Heart left ventricle (tissue), 16 donors: ENCODE results near the gene CDH3. TPM values are rescaled to one million over a fixed set of nuclear protein-coding genes. Genes with fewer than 3 reads are reported as not detected.

Source experiments
- ATAC-seq, 4 donors: fragments of 200-7000 bp; cut with Tn5 transposase; one replicate each; pipeline ENCODE4 v1.9.1; 2020 to 2022; ENCODE audit warnings: moderate library complexity in 4 of 4, mild to moderate bottlenecking in 3 of 4, moderate number of reproducible peaks in 1 of 4
- DNase-seq, 5 donors: peaks; one replicate each; pipeline ENCODE4 v3.0.0-alpha.2; 2020
- H3K27ac ChIP-seq, 12 donors: fragments of 200-600 bp; sonication (generic) in 4 of 12; one replicate each; pipeline versions ENCODE4 v1.5.0 to v1.8.0; 2016 to 2022; ENCODE audit warnings: mild to moderate bottlenecking in 2 of 12
- H3K27me3 ChIP-seq, 9 donors: fragments of 200-600 bp; sonication (generic) in 2 of 9; one replicate each; pipeline versions ENCODE4 v1.5.1 to v1.8.0; 2016 to 2022; ENCODE audit warnings: mild to moderate bottlenecking in 3 of 9
- H3K36me3 ChIP-seq, 9 donors: fragments of 200-600 bp; sonication (generic) in 2 of 9; one replicate each; pipeline versions ENCODE4 v1.5.0 to v1.8.0; 2018 to 2022; ENCODE audit warnings: mild to moderate bottlenecking in 2 of 9
- H3K4me1 ChIP-seq, 12 donors: fragments of 200-600 bp; sonication (generic) in 4 of 12; one replicate each; pipeline versions ENCODE4 v1.5.0 to v1.8.0; 2016 to 2022; ENCODE audit warnings: mild to moderate bottlenecking in 3 of 12
- H3K4me3 ChIP-seq, 12 donors: fragments of 200-600 bp; sonication (generic) in 4 of 12; one replicate each; pipeline versions ENCODE4 v1.5.0 to v1.8.0; 2017 to 2022; ENCODE audit warnings: mild to moderate bottlenecking in 9 of 12, moderate library complexity in 4 of 12
- H3K9me3 ChIP-seq, 12 donors: fragments of 200-600 bp; sonication (generic) in 4 of 12; one replicate each; pipeline versions ENCODE4 v1.5.0 to v1.8.0; 2016 to 2022; ENCODE audit warnings: mild to moderate bottlenecking in 1 of 12
- CTCF ChIP-seq, 12 donors: fragments of 200-600 bp; sonication (generic) in 4 of 12; IDR thresholded peaks; one replicate each; pipeline versions ENCODE4 v1.5.0 to v1.8.0; 2018 to 2022; ENCODE audit warnings: antibody characterized with exemption in 12 of 12, mild to moderate bottlenecking in 5 of 12
- POLR2A ChIP-seq, 2 donors: fragments of 450-650 bp; IDR thresholded peaks; one replicate each; pipeline ENCODE4 v1.6.1; 2017; ENCODE audit warnings: antibody characterized with exemption in 2 of 2, mild to moderate bottlenecking in 2 of 2, moderate library complexity in 2 of 2
- WGBS, 4 donors: extraction: QIAGEN DNeasy Blood & Tissue Kit in 2 of 4; methylation state at CpG; one replicate each; pipeline versions ENCODE4 v1.1.5 to v1.1.7; 2013 to 2018; 5-methylcytosine and 5-hydroxymethylcytosine counted together
- intact Hi-C, 10 donors: fragments of 100-400 bp; cut with DNase I; formaldehyde crosslinking; loops; one replicate each; pipeline versions ENCODE4 v1.11.1 to v1.14.2; 2022
- polyA plus RNA-seq, 2 donors: library from polyadenylated mRNA; stranded (reverse); fragments of 200-250 nt; gene quantifications; one replicate each; pipeline ENCODE4 v1.2.3, GENCODE V29; 2013
- total RNA-seq, 9 donors: library from RNA; depleted of rRNA in 2 of 9; stranded (reverse); fragments of >200 nt in 2 of 9; fragmentation: NEBNext Ultra II Directional in 3 of 9; extraction: Animal tissue kit (Norgen Biotek cat#: 25700) in 3 of 9; gene quantifications; one replicate each; pipeline versions ENCODE4 v1.1.0 to v1.2.4, GENCODE V29; 2016 to 2023
- donor health status: ischemic (EF 13 %, LVEDD 7.1; RV severe dilation, severe dysfunction).
- donor health status: healthy with polysubstance abuse.
- donor health status: DM: no; HTN: yes; CAD: no.
- donor health status: DM: no; HTN: no; CAD: no.
- donor health status: ischemic (EF 25% LVEDD 6.9; RV normal size, moderate dysfunction).
- donor health status: ischemic (EF 25% LVEDD 5.7; RV mildly dilated, moderate dysfunction).
- donor health status: healthy.
- donor health status: DM: yes; HTN: yes; CAD: no.
- donor health status: ischemic (EF 35%, LVEDD 5.7; RV mildly dilated, moderate dysfunction).
- donor health status: nonischemic (EF 11% LVEDD 7.7; RV severe dilation, severe dysfunction).
- donor health status: DM: yes; HTN: yes; CAD: no.
- donor health status: PGD.
- donor health status: ischemic (EF 29% LVEDD 5.4; RV normal size, mild dysfunction).
- donor health status: nonischemic (EF 23%, LVEDD 6.1; RV moderate dilation, normal function).

CDH3 gene
- total and polyA plus RNA-seq, 11 donors = 0.01 to 3.8 TPM; not detected in 9

GRCh38 chr16:68685685-68686478 is 40.8 kb downstream of the CDH3 start:
- intact Hi-C loops = no loop called here
- ATAC-seq (no peak), DNase-seq (no peak)
- 91 to 94% (median 93%) methylated on average over 22 of the region's 22 CpGs for WGBS, 4 donors
- no peaks in the 10 kb centered on the region for H3K4me1 ChIP-seq
- H3K9me3 ChIP-seq = no peaks in the 10 kb centered on the region
- TF ChIP-seq CTCF (IDR thresholded peaks at IDR 0.05) = no peak
- TF ChIP-seq POLR2A (IDR thresholded peaks at IDR 0.05) = no peak
- H3K27me3 ChIP-seq = no peaks in the 10 kb centered on the region
- no peaks in the 10 kb centered on the region for H3K36me3 ChIP-seq
- H3K4me3 ChIP-seq = no peak overlapping the region
- no peak overlapping the region for H3K27ac ChIP-seq

- Histone ChIP-seq H3K4me3 (no peak overlapping the region), H3K36me3 (no peaks in the 10 kb centered on the region), H3K4me1 (no peaks in the 10 kb centered on the region), H3K27me3 (no peaks in the 10 kb centered on the region), H3K27ac (no peak overlapping the region), H3K9me3 (no peaks in the 10 kb centered on the region)
- intact Hi-C loops = no loop called here
- ATAC-seq = no peak
- TF ChIP-seq CTCF (IDR thresholded peaks at IDR 0.05) (no peak), POLR2A (IDR thresholded peaks at IDR 0.05) (no peak)
- no peak for DNase-seq
- 88 to 92% (median 89%) methylated on average over 5 of the region's 5 CpGs for WGBS, 4 donors
These were observed 41.8 kb downstream of the CDH3 start for GRCh38 chr16:68686905-68687304.

- intact Hi-C loops = no loop called here
- DNase-seq = no peak
These were observed 44.8 kb downstream of the CDH3 start for GRCh38 chr16:68689921-68690320.

GRCh38 chr16:68695575-68695974 is 50.5 kb downstream of the CDH3 start:
- TF ChIP-seq POLR2A (IDR thresholded peaks at IDR 0.05) = no peak
- TF ChIP-seq CTCF (IDR thresholded peaks at IDR 0.05) = no peak
- Histone ChIP-seq H3K4me1 (no peaks in the 10 kb centered on the region), H3K9me3 (no peaks in the 10 kb centered on the region), H3K27me3 (no peaks in the 10 kb centered on the region), H3K27ac (no peak overlapping the region), H3K4me3 (no peak overlapping the region), H3K36me3 (no peaks in the 10 kb centered on the region)
- intact Hi-C loops = no loop called here
- no peak for ATAC-seq
- WGBS, 4 donors = 83 to 88% (median 86%) methylated on average over 11 of the region's 11 CpGs
- no peak for DNase-seq

More at GRCh38 chr16:68689921-68690320, 44.8 kb downstream of the CDH3 start:
- Histone ChIP-seq H3K36me3 (no peaks in the 10 kb centered on the region), H3K27ac (no peak overlapping the region), H3K27me3 (no peaks in the 10 kb centered on the region), H3K4me3 (no peak overlapping the region), H3K4me1 (no peaks in the 10 kb centered on the region), H3K9me3 (no peaks in the 10 kb centered on the region)
- ATAC-seq = no peak
- 90 to 100% (median 92%) methylated on average over 5 of the region's 5 CpGs for WGBS, 4 donors
- TF ChIP-seq CTCF (IDR thresholded peaks at IDR 0.05) (no peak), POLR2A (IDR thresholded peaks at IDR 0.05) (no peak)
